SH-SY5Y (cell line): ENCODE measurements around the gene FNDC4.

Source experiments
- GATA2 ChIP-seq: IDR thresholded peaks from 2 replicates; pipeline ENCODE4 v1.6.1; 2011; ENCODE audit warnings: mild to moderate bottlenecking, low read depth, low read length
- GATA3 ChIP-seq: IDR thresholded peaks from 2 replicates; pipeline ENCODE4 v1.6.1; 2011; ENCODE audit warnings: low read depth, mild to moderate bottlenecking, low read length, moderate library complexity

- TF ChIP-seq GATA2 (no peak), GATA3 (no peak)
Measured at GRCh38 chr2:27489118-27489497, 5.9 kb downstream of the FNDC4 start.
